ENCODE results near the gene PDGFC.

DNA sequence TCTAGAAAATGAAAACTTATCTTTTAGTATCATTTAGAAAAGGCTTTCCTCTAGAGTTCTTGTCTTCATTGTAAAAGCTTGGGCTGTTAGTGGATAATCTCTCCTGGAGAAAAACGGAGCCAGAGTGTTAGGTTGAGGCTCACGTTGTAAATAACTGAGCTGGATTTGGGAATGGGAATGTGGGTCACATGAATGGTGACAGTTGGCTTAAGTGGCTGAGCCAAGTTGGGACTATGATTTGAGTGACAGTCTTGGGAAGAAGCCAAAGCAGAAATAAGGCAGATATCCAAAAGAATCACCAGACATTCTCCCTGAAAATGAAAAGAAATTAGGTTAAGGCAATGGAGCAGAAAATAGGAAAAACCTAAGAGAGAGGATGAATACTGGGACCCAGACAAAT lies 33.6 kb upstream of the PDGFC start:
- TF ChIP-seq, protein P1, sequence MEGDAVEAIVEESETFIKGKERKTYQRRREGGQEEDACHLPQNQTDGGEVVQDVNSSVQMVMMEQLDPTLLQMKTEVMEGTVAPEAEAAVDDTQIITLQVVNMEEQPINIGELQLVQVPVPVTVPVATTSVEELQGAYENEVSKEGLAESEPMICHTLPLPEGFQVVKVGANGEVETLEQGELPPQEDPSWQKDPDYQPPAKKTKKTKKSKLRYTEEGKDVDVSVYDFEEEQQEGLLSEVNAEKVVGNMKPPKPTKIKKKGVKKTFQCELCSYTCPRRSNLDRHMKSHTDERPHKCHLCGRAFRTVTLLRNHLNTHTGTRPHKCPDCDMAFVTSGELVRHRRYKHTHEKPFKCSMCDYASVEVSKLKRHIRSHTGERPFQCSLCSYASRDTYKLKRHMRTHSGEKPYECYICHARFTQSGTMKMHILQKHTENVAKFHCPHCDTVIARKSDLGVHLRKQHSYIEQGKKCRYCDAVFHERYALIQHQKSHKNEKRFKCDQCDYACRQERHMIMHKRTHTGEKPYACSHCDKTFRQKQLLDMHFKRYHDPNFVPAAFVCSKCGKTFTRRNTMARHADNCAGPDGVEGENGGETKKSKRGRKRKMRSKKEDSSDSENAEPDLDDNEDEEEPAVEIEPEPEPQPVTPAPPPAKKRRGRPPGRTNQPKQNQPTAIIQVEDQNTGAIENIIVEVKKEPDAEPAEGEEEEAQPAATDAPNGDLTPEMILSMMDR (IDR thresholded peaks at IDR 0.05; ENCODE audit: extremely low read depth in 1 of 2, insufficient read depth in 1 of 2, low read depth in 1 of 2, low read length in 2 of 2): no peak
- TF ChIP-seq EZH2 (IDR thresholded peaks at IDR 0.05; ENCODE audit: borderline replicate concordance, low read depth, low read length, severe bottlenecking) (no peak), POLR2AphosphoS5 (IDR thresholded peaks at IDR 0.05; ENCODE audit: insufficient read depth, low read depth, low read length) (no peak), MYC (IDR thresholded peaks at IDR 0.05; ENCODE audit: low read depth, low read length) (no peak), POLR2A (IDR thresholded peaks at IDR 0.05; ENCODE audit: low read depth, low read length) (no peak), GATA2 (IDR thresholded peaks at IDR 0.05; ENCODE audit: insufficient read depth, insufficient read length, low read depth, low read length) (no peak)
- TF ChIP-seq, protein P2, sequence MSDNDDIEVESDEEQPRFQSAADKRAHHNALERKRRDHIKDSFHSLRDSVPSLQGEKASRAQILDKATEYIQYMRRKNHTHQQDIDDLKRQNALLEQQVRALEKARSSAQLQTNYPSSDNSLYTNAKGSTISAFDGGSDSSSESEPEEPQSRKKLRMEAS (IDR thresholded peaks at IDR 0.05; ENCODE audit: insufficient read depth, insufficient read length): no peak

Data from endothelial cell of umbilical vein (primary cell).